Anterior cingulate cortex (tissue), 58 donors: ENCODE results near the gene CAND2.

Source experiments
- DNase-seq, 58 donors: peaks; one replicate each; lab custom pipeline; 2025; lab: John Stamatoyannopoulos, UW

The CAND2 gene

DNA sequence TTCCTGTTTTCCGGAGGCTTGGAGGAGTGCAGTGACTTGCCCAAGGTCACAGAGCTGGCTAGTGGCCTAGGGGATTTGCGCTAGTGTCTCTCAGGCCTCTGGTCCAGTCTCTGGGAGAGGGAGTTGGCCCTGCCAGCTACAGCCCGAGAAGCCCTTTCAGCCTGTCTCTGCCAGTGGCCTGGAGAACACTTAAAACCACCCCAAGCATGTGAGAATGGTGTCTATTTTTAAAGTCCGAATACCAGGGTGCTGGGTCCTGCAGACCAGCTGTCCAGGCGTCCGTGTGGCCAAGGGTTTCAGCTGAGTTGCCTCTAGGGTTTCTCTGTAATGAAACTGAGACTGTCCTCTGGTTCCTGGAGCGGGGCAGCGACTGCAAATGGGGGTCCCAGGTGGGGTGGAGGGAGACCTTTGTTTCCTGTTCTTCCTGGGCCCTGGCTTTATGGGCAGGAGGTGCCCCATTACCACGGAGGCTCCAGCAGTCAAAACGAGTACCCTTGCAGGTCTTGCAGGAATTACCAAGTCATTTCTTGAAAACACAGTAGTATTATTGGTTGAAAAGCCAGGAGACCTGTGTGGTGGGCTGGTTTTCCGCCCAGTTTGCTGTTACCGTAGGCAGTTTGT lies 2.2 kb downstream of the CAND2 start:
- DNase-seq, result no peak

DNA sequence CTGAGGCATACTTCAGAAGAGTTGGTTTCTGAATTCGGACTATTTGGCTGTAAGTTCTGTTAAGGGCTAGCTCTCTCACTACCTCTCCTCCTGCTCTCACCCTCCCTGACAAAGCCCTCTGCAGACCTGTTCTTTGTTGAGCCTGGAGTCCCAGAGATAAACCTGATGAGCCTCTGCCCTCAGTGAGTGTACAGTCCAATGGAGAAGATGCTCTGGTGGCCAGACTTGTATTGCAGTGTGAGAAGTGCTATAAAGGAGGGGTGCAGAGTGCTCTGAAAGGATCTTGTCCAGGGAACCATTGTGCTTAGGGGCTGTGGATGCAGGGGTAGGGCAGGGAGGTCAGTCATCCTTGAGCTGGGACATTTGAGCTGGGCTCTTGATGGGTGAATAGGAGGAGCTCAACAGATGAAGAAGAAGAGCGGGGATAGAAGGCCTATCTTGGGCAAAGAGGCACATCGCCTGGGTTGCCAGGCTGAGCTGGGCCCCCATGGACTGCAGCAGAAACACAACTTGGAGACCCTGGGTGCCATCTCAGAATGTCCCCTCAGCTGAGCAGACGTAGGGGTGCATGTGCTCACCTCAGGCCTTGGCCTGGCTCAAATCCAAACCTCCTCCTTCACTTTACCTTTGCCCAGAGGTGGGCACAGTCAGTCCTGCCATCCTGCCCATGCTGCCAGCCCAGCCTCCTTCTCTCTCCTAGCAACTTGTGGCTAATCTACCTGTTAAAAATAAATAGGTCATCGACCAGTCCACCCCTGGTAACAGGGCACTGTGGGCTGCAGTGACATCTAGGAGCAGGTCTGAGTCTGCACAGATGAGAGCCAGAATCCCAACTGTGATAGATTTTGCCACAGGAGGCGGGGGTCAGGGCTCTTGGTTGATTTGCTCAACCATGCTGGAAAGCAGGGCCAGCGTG lies 3.3 kb downstream of the CAND2 start:
- no peak for DNase-seq

DNA sequence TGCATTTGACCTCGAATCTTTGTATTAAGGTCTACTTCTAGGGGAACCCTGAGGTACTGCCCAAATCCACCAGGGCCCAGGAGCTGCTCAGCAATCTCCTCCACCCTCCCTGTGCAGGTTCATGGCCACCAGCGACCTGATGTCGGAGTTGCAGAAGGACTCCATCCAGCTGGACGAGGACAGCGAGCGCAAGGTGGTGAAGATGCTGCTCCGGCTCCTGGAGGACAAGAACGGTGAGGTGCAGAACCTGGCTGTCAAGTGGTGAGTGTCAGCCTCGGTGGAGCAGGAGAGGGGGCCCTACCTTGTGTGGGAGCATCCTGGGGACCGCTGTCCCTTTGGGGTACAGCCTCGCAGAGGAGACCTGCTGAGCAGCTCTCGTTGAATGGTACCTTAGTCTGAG lies 6.9 kb downstream of the CAND2 start:
- no peak for DNase-seq

DNA sequence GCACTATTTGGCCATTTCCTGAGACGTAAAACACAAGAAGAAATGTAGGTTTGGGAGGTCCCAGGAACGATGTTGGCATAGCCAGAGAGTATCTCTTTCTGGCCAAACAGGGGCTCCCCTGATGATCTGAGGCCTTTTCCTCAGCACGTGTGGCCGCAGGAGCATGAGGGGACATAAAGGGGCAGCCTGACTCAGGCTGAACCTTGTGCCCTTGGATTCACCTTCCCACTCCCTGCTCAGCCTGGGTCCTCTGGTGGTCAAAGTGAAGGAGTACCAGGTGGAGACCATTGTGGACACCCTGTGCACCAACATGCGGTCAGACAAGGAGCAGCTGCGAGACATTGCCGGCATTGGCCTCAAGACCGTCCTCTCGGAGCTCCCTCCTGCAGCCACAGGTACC lies 10.6 kb downstream of the CAND2 start:
- DNase-seq, result no peak

DNA sequence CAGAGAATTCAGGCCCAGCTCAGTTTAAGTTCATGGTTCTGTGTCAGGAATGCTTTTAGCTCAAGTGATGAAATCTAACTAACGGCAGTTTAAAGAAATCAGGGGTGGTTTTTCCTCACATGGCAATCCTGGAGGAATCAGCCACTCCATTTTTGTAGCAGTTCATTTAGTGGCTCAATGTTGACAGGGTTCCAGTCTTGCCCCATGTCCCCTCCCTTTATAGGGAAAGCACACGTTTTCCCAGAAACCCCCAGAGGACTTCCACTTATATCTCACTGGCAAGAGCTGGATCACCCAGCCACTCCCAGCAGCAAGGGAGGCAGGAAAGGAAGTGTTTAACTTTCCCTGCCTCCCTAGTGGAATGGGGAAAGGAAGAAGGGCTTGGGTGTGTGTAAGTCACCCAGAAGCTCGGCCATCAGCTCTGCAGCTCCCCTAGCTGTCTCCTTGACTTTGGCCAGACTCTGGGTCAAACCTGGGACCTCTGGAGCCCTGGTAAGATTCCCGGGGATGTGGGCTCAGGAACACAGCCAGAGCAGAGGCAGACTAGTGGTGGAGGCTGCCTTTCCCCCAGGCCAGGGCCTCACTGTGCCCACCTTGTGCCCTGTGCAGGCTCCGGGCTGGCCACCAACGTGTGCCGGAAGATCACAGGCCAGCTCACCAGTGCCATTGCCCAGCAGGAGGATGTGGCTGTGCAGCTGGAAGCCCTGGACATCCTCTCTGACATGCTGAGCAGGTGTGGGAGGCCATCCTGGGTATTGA lies 11.3 kb downstream of the CAND2 start:
- DNase-seq, result no peak

DNA sequence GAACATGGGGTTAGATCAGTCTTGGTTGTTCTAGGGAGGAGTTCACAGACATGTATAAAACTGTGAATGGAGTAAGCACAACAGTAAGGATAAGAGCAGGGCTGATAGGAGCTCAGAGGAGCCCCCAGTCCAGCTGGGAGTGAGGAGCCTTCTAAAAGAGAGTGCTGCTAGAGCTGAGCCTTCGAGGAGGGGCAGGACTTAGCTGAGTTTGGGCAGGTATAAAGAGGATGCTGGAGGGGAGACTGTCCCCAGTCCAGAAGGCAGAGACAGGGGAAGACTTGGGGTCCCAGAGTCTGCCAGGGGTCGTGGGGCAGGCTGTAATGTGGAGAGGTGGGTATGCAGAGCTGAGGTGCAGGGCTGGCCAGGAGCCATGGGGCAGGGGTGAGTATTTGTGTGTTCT lies 12.1 kb downstream of the CAND2 start:
- DNase-seq, result no peak

DNA sequence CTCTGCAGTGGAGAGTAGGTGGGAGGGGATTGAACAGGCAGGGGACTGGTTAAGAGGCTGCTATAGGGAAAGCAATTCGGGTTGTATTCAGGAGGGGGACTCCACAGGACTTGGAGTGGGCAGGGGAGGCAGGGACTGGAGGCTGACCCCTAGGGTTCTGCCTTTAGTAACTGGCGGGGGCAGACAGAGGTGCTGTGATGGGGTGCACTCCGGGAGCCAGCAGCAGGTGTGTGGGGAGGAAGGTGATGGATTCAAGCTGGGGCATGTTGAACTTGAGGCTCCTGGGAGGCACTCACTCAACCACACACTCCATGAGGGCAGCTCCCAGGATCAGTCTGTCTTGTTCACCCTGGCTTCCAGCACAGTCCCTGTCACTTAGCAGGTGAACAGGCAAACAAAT lies 12.5 kb downstream of the CAND2 start:
- no peak for DNase-seq

DNA sequence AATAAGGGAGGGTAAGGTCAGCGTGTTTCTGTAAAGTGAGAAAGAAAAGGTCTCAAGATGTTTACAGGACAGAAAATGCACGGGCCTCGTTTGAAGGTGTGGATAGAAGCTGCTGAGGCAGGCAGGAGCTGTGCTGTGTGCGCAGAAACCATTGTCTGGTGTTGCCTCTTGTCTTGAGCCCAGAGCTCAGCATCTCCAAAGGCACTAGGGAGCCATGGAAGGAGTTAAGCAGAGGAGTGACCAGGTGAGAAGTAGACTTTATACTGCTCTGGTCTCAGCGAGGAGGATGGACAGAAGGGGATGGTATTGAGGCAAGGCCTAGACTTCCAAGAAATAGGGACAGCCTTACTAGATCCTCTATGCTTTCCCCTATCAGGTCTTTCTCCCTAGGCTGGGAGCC lies 13.0 kb downstream of the CAND2 start:
- DNase-seq, result no peak

DNA sequence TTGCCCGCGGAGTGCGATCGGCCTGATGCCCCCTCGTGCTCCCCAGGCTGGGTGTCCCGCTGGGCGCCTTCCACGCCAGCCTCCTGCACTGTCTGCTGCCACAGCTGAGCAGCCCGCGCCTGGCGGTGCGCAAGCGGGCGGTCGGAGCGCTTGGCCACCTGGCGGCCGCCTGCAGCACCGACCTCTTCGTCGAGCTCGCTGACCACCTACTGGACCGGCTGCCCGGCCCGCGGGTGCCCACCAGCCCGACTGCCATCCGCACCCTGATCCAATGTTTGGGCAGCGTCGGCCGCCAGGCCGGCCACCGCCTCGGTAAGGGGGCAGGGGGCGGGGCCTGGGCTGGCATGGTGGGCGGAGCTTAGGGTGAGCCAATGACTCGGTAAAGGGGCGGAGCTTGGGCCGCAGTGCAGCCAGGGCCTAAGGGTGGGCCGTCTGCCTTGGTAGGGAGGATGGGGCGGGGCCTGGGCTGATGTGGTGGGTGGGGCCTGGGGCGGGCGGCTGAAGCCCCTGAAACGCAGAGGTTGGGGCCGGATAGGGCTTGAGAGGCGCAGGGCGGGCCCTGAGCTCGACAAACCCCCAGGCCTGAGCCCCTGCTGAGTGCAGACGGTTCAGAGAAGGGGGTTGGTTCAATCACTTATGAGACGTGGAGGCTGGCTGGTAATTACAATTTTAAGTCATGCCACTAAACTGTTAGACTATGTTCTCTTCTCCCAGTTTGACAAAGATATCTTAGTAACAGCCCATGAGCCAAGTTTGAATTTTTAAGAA lies 13.7 kb downstream of the CAND2 start:
- DNase-seq, result peak; percentile 38 to 97 (median 91)

DNA sequence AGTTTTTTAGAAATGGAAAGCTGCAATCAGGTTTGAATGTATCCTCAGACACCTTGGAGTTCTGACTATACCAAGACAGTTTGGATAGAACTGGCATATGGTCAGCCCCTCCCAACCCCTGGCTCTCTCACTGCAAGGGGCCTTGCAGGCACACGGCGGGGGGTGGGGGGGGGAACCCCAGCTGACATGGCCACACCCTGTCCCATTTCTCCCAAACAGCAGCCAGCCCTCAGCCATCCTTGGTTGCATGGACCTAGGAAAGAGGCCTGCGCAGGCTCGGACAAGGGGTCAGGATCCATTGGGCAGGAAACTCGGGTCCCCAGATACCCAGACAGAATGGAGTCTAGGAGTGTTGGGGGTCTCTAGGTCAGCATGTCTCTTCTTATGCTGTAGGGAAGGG lies 14.5 kb downstream of the CAND2 start:
- DNase-seq, result no peak

DNA sequence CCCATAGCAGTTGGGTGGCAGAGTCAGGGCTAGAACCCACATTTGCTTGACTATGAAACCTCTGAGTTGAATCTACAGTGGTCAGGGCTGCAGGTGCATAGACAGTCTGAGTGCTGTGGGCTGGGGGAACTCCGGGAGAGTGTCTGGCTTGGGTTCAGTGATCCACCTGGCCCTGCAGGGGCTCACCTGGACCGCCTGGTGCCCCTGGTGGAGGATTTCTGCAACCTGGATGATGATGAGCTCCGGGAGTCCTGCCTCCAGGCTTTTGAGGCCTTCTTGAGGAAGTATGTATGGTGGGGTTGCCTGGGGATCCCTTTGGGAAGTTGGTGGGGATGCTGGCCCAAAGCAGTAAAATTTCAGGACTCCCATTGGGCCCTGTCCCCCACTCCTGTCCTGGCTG lies 16.3 kb downstream of the CAND2 start:
- no peak for DNase-seq

DNA sequence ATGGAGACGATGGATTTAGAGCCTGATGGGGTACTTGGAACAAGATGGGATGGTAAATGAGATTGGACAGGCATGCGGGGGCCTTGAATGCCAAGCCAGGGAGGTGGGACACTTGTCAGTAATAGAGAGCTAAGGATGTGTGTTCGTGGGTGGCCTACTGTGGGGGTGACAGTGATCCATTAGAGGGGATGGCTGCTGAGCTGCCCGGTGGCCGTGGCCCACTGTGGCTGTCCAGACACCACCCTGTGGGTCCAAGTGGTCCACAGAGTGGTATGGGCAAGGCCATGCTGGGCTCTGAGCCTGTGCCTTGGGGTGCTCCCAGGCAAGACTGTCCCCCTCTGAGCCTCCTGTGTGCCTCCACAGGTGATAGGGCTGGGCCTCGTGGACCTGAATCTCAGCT lies 17.5 kb downstream of the CAND2 start:
- DNase-seq, result no peak

DNA sequence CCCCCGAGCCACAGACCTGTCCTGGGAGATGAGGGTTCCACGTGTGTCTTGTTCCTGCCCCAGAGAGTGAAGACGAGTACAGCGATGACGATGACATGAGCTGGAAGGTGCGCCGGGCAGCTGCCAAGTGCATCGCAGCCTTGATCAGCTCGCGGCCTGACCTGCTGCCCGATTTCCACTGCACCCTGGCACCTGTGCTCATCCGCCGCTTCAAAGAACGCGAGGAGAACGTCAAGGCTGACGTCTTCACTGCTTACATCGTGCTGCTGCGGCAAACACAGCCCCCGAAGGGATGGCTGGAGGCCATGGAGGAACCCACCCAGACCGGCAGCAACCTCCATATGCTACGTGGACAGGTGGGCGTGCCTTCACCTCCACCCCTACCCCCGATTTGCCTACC lies 18.6 kb downstream of the CAND2 start:
- no peak for DNase-seq

DNA sequence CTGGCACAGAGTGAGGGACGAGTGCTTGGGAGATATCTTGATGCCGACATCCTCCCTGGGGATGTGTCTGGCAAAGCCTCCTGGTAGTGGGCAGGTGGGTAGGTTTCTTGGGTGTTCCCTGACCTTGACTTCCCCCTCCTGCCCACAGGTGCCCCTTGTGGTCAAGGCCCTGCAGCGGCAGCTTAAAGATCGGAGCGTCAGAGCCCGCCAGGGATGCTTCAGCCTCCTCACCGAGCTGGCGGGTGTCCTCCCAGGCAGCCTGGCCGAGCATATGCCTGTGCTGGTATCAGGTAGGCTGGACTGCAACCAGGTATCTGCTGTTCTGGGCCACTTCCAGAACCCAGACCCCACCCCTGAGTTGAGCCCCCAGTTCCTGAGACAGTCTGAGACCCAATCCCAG lies 19.2 kb downstream of the CAND2 start:
- no peak for DNase-seq

DNA sequence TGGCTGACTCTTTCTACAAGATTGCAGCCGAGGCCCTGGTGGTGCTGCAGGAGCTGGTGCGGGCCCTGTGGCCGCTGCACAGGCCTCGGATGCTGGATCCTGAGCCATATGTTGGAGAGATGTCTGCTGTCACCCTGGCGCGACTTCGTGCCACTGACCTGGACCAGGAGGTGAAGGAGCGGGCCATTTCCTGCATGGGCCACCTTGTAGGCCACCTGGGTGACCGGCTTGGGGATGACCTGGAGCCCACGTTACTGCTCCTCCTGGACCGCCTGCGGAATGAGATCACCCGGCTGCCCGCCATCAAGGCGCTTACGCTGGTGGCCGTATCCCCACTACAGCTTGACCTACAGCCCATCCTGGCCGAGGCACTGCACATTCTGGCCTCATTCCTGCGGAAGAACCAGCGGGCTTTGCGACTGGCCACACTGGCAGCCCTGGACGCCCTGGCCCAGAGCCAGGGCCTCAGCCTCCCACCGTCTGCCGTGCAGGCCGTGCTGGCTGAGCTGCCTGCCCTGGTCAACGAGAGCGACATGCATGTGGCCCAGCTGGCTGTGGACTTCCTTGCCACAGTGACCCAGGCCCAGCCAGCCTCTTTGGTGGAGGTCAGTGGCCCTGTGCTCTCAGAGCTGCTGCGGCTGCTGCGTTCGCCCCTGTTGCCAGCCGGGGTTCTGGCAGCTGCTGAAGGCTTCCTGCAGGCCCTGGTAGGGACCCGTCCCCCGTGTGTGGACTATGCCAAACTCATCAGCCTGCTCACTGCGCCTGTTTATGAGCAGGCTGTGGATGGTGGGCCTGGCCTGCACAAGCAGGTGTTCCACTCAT lies 20.3 kb downstream of the CAND2 start:
- DNase-seq, result no peak

DNA sequence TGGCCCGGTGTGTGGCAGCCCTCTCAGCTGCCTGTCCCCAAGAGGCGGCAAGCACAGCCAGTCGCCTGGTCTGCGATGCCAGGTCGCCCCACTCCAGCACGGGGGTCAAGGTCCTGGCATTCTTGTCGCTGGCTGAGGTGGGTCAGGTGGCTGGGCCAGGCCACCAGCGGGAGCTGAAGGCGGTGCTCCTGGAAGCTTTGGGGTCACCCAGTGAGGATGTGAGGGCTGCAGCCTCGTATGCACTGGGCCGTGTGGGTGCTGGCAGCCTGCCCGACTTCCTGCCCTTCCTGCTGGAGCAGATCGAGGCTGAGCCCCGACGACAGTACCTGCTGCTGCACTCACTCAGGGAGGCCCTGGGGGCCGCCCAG lies 20.8 kb downstream of the CAND2 start:
- DNase-seq, result no peak

DNA sequence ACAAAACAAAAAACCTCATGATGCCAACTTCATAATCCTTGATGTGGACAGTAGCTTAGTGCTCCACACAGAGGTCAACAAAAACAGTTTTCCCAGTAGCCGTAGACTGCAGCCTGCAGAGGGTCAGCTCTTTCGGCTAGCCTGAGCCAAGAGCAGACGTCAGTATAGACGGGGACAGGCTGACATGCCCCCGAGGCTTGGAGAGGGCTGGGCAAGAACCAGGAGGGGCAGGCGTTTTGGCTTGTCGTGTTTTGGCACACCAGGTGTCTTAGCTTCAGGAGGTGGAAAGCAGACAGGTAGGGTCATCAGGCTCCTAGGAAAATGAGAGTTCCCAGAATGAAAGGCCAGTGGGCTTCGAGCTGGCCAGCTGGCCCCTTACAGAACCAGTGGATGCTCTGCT lies 21.8 kb downstream of the CAND2 start:
- DNase-seq, result no peak

DNA sequence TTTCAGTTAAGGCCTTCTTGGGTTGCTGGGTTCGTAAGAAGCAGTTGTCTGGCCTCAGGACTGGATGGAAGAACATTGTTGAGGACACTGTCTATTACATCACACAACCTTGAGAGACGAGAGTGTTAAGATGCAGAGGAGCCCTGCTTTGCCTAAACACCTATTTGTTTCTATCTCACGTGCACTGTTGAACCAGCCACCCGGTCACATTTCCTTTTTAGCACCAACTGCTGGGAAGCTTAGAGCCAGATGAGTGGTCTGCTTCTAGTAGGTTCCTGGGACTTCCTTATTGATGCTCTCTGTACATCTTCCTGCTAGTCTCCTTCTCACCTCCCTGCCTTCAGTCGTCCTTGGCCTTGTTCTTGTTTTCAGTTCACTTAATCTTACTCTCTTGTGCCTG lies 22.3 kb downstream of the CAND2 start:
- DNase-seq, result no peak

DNA sequence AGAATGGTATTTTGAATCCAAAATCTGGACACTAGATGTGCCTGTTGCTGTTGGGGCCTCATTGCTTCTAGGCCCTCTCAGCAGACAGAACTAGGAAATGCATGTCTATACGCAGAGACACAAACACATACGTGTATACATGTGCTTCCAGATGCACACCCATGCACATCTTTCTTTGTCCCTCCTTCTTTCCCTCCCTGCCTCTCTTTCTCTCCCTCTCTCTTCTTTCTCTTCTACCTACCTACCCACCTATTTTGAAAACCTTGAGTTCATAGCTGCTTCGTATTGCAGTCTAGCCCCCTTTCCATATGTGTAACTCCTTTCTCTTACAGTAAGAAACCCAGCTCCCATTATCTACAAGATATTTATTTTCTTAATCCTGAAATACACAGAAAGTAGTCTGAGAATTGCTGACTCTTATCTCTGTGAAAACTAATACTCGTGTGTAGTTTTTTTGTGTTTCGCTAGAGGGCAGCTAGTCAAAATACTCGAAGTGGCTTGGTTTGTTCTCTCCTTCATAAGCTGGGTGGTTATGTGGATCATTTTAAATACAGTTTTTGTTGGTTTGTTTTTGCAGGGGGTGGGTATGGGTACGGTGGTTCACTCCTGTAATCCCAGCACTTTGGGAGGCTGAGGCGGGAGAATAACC lies 26.4 kb downstream of the CAND2 start:
- no peak for DNase-seq
